IPS-15b (cell line): ENCODE data around the gene DCXR.
A peak's percentile ranks its signal among the peaks of the same experiment; 100 is the strongest.

ENCODE experiments used
- H3K27me3 ChIP-seq: one replicate; pipeline ENCODE4 v1.6.1; 2013; ENCODE audit warnings: low read length; ENCODE audit not compliant: control insufficient read depth, insufficient read depth
- H3K36me3 ChIP-seq: one replicate; pipeline ENCODE4 v1.6.1; 2013; ENCODE audit warnings: low read length; ENCODE audit not compliant: control insufficient read depth, insufficient read depth
- H3K4me1 ChIP-seq: one replicate; pipeline ENCODE4 v1.6.1; 2013; ENCODE audit warnings: mild to moderate bottlenecking, low read length; ENCODE audit not compliant: control insufficient read depth, insufficient read depth
- H3K4me3 ChIP-seq: one replicate; pipeline ENCODE4 v1.5.1; 2013; ENCODE audit warnings: low read depth, low read length
- H3K9ac ChIP-seq: one replicate; pipeline ENCODE4 v1.6.1; 2013; ENCODE audit warnings: low read depth, mild to moderate bottlenecking, low read length
- H3K9me3 ChIP-seq: one replicate; pipeline ENCODE4 v1.6.1; 2013; ENCODE audit warnings: mild to moderate bottlenecking, low read length; ENCODE audit not compliant: control insufficient read depth, insufficient read depth

The DCXR gene

GRCh38 chr17:82080048-82080788, 42.7 kb upstream of the DCXR start:
- Histone ChIP-seq H3K4me3 (no peak overlapping the region), H3K36me3 (peaks cover 66% of the 10 kb centered on the region), H3K9me3 (no peaks in the 10 kb centered on the region), H3K9ac (no peak overlapping the region), H3K4me1 (no peaks in the 10 kb centered on the region), H3K27me3 (no peaks in the 10 kb centered on the region)

- Histone ChIP-seq H3K36me3 (peaks cover 55% of the 10 kb centered on the region), H3K9me3 (no peaks in the 10 kb centered on the region), H3K4me3 (no peak overlapping the region), H3K27me3 (no peaks in the 10 kb centered on the region), H3K4me1 (no peaks in the 10 kb centered on the region), H3K9ac (no peak overlapping the region)
Observed at GRCh38 chr17:82079001-82079677, 41.6 kb upstream of the DCXR start.

GRCh38 chr17:82078433-82078832, 40.9 kb upstream of the DCXR start:
- H3K9ac ChIP-seq: no peak overlapping the region
- H3K4me1 ChIP-seq: no peaks in the 10 kb centered on the region
- H3K27me3 ChIP-seq: no peaks in the 10 kb centered on the region
- no peak overlapping the region for H3K4me3 ChIP-seq
- H3K9me3 ChIP-seq: no peaks in the 10 kb centered on the region
- peaks cover 48% of the 10 kb centered on the region for H3K36me3 ChIP-seq

GRCh38 chr17:82077617-82078358, 40.3 kb upstream of the DCXR start:
- no peaks in the 10 kb centered on the region for H3K4me1 ChIP-seq

GRCh38 chr17:82076785-82077591, 39.5 kb upstream of the DCXR start:
- Histone ChIP-seq H3K9ac (no peak overlapping the region), H3K4me3 (no peak overlapping the region), H3K27me3 (no peaks in the 10 kb centered on the region), H3K36me3 (peaks cover 34% of the 10 kb centered on the region), H3K4me1 (no peaks in the 10 kb centered on the region), H3K9me3 (no peaks in the 10 kb centered on the region)

More at GRCh38 chr17:82077617-82078358, 40.3 kb upstream of the DCXR start:
- Histone ChIP-seq H3K36me3 (peaks cover 42% of the 10 kb centered on the region), H3K27me3 (no peaks in the 10 kb centered on the region), H3K9ac (no peak overlapping the region), H3K9me3 (no peaks in the 10 kb centered on the region), H3K4me3 (no peak overlapping the region)

- no peak overlapping the region for H3K9ac ChIP-seq
- peaks cover 31% of the 10 kb centered on the region for H3K36me3 ChIP-seq
- H3K27me3 ChIP-seq: no peaks in the 10 kb centered on the region
- no peak overlapping the region for H3K4me3 ChIP-seq
- H3K4me1 ChIP-seq: no peaks in the 10 kb centered on the region
- H3K9me3 ChIP-seq: no peaks in the 10 kb centered on the region
Observed at GRCh38 chr17:82076018-82076784, 38.7 kb upstream of the DCXR start.

- Histone ChIP-seq H3K36me3 (peaks cover 5% of the 10 kb centered on the region), H3K9ac (no peak overlapping the region), H3K27me3 (no peaks in the 10 kb centered on the region), H3K4me1 (no peaks in the 10 kb centered on the region), H3K4me3 (no peak overlapping the region), H3K9me3 (no peaks in the 10 kb centered on the region)
Observed at GRCh38 chr17:82073446-82073845, 35.9 kb upstream of the DCXR start.

- H3K9ac ChIP-seq: no peak overlapping the region
Observed at GRCh38 chr17:82072827-82073226, 35.3 kb upstream of the DCXR start.

GRCh38 chr17:82070611-82071010, 33.1 kb upstream of the DCXR start:
- H3K4me3 ChIP-seq: no peak overlapping the region
- no peaks in the 10 kb centered on the region for H3K36me3 ChIP-seq
- no peaks in the 10 kb centered on the region for H3K4me1 ChIP-seq
- H3K27me3 ChIP-seq: no peaks in the 10 kb centered on the region
- H3K9ac ChIP-seq: no peak overlapping the region
- no peaks in the 10 kb centered on the region for H3K9me3 ChIP-seq

More at GRCh38 chr17:82072827-82073226, 35.3 kb upstream of the DCXR start:
- Histone ChIP-seq H3K27me3 (no peaks in the 10 kb centered on the region), H3K4me1 (no peaks in the 10 kb centered on the region), H3K9me3 (no peaks in the 10 kb centered on the region), H3K4me3 (no peak overlapping the region), H3K36me3 (peaks cover 2% of the 10 kb centered on the region)

GRCh38 chr17:82065638-82066303, 28.3 kb upstream of the DCXR start, which contains the start of gene DUS1L:
DUS1L (minus strand) TSS chr17:82065804; CDS start chr17:82065059, 745 bp downstream.
- H3K9me3 ChIP-seq: no peaks in the 10 kb centered on the region
- peak within 1 kb of the TSS; percentile 72 for H3K4me3 ChIP-seq
- H3K27me3 ChIP-seq: no peaks in the 10 kb centered on the region
- peaks cover 28% of the 10 kb centered on the region for H3K36me3 ChIP-seq
- peaks cover 2% of the 10 kb centered on the region for H3K4me1 ChIP-seq
- peak within 1 kb of the TSS; percentile 76 for H3K9ac ChIP-seq
